K562 (cell line): Measurements from ENCODE around the gene GAK. TPM values are rescaled to one million over a fixed set of nuclear protein-coding genes. Genes with fewer than 3 reads are reported as not detected.

Experiments used
- ATAC-seq: fragments of 200-7000 bp; cut with Tn5 transposase; 3 replicates; pipeline ENCODE4 v1.9.1; 2020; ENCODE audit warnings: moderate library complexity
- BruUV-seq: library from RNA; stranded (reverse); fragments of 400-500 nt; replicated peaks from 2 replicates; lab custom pipeline; 2021; lab: Mats Ljungman, UMichigan
- CTCF ChIA-PET: fragments of 300-600 bp; formaldehyde crosslinking; extraction: SDS; loops from one replicate; lab custom pipeline; 2021; ENCODE audit warnings: low intra/inter-chr PET ratio; lab: Yijun Ruan, JAX
- POLR2A ChIA-PET: fragments of 300-600, 350-650 bp; sonication (Branson Sonifier 250); formaldehyde crosslinking; extraction: SDS; loops from one replicate; lab custom pipeline; 2021; ENCODE audit warnings: antibody characterized with exemption, inconsistent platforms; lab: Yijun Ruan, JAX
- DNase-seq, 4 experiments: peaks; one replicate each; pipeline versions ENCODE4 v3.0.0 to v3.0.0-alpha.2; 2011 to 2018; ENCODE audit warnings: low spot score in 3 of 4, mixed read lengths in 3 of 4; ENCODE audit errors: extremely low read depth in 1 of 4
- FAIRE-seq: peaks from 2 replicates; lab custom pipeline; 2011; peaks lifted over from hg19 to GRCh38; lab: Jason Lieb, UNC
- H2AFZ ChIP-seq: 2 replicates; pipeline ENCODE4 v1.6.0; 2011; ENCODE audit warnings: low read depth, low read length, control low read depth, inconsistent platforms
- H3K27ac ChIP-seq: fragments of 200-600 bp; 3 replicates; pipeline ENCODE4 v1.8.0; 2011; ENCODE audit warnings: low read depth, mild to moderate bottlenecking, control low read depth, inconsistent platforms, low read length, moderate library complexity, mixed read lengths; ENCODE audit errors: extremely low read depth
- H3K27me3 ChIP-seq, 2 experiments: fragments of 300-600 bp in 1 of 2; 2 replicates in 1 of 2; 3 replicates in 1 of 2; pipeline versions ENCODE4 v1.6.0 to v1.8.0; 2011; ENCODE audit warnings: inconsistent platforms in 2 of 2, low read length in 2 of 2, mild to moderate bottlenecking in 1 of 2, mixed read lengths in 1 of 2, moderate library complexity in 1 of 2; ENCODE audit not compliant: control insufficient read depth in 2 of 2, insufficient read depth in 2 of 2
- H3K36me3 ChIP-seq: fragments of 300-600 bp; 3 replicates; pipeline ENCODE4 v1.8.0; 2011; ENCODE audit warnings: mild to moderate bottlenecking, low read length, inconsistent platforms; ENCODE audit not compliant: control insufficient read depth, insufficient read depth
- H3K4me1 ChIP-seq, 2 experiments: fragments of 200-600 bp in 1 of 2; replicated peaks in 1 of 2; 2 replicates in 1 of 2; 3 replicates in 1 of 2; pipeline versions ENCODE4 v1.5.1 to v1.8.0; 2011; ENCODE audit warnings: inconsistent platforms in 2 of 2, low read length in 2 of 2, mild to moderate bottlenecking in 1 of 2, mixed read lengths in 1 of 2, moderate library complexity in 1 of 2; ENCODE audit not compliant: control insufficient read depth in 2 of 2, insufficient read depth in 2 of 2
- H3K4me2 ChIP-seq: 2 replicates; pipeline ENCODE4 v1.6.1; 2011; ENCODE audit warnings: low read length, control low read depth, inconsistent platforms, mixed read lengths; ENCODE audit not compliant: insufficient read depth
- H3K4me3 ChIP-seq: fragments of 200-600 bp; sonication (generic), shearing (Covaris generic); 2 replicates; pipeline ENCODE4 v1.5.1; 2016; ENCODE audit warnings: control low read depth, inconsistent platforms
- H3K79me2 ChIP-seq: fragments of 200-600 bp; 3 replicates; pipeline ENCODE4 v1.8.0; 2011; ENCODE audit warnings: low read length, inconsistent platforms; ENCODE audit not compliant: control insufficient read depth, insufficient read depth
- H3K9ac ChIP-seq, 2 experiments: 2 replicates each; pipeline versions ENCODE4 v1.6.0 to v1.6.1; 2011; ENCODE audit warnings: low read depth in 2 of 2, low read length in 2 of 2, control low read depth in 1 of 2, inconsistent platforms in 1 of 2, mild to moderate bottlenecking in 1 of 2, mixed read lengths in 1 of 2; ENCODE audit not compliant: insufficient read depth in 1 of 2
- H3K9me1 ChIP-seq: one replicate; pipeline ENCODE4 v1.6.0; 2011; ENCODE audit warnings: inconsistent platforms, mild to moderate bottlenecking, low read length, moderate library complexity; ENCODE audit not compliant: control insufficient read depth, insufficient read depth
- H3K9me3 ChIP-seq: replicated peaks from 2 replicates; pipeline ENCODE4 v1.5.1; 2011; ENCODE audit warnings: low read depth, low read length, inconsistent platforms; ENCODE audit not compliant: control insufficient read depth, insufficient read depth
- H4K20me1 ChIP-seq: replicated peaks from 2 replicates; pipeline ENCODE4 v1.6.1; 2011; ENCODE audit warnings: low read length, inconsistent platforms, mixed read lengths; ENCODE audit not compliant: control insufficient read depth, insufficient read depth
- CBX8 ChIP-seq: fragments of 200-600 bp; sonication (generic); IDR thresholded peaks from 2 replicates; pipeline ENCODE4 v1.6.1; 2012; ENCODE audit warnings: borderline replicate concordance, mixed run types, low read depth, mild to moderate bottlenecking, moderate library complexity, mixed read lengths, low read length, control low read depth, inconsistent platforms; ENCODE audit not compliant: poor library complexity, severe bottlenecking; ENCODE audit errors: extremely low read depth
- ELF4 ChIP-seq: fragments of 450-650 bp; formaldehyde crosslinking; IDR thresholded peaks from 2 replicates; pipeline ENCODE4 v1.4.0; 2022; ENCODE audit warnings: missing genetic modification characterization
- MCM3 ChIP-seq: fragments of 450-650 bp; IDR thresholded peaks from 2 replicates; pipeline ENCODE4 v1.6.1; 2016
- NELFE ChIP-seq: IDR thresholded peaks from 2 replicates; pipeline ENCODE4 v1.6.1; 2011; ENCODE audit warnings: mild to moderate bottlenecking; ENCODE audit not compliant: insufficient read depth, insufficient read length
- OTX1 ChIP-seq: fragments of 450-650 bp; formaldehyde crosslinking; IDR thresholded peaks from 2 replicates; pipeline ENCODE4 v1.4.0; 2022; ENCODE audit warnings: mild to moderate bottlenecking
- POLR2AphosphoS5 ChIP-seq: IDR thresholded peaks from 2 replicates; pipeline ENCODE4 v1.6.1; 2011; ENCODE audit warnings: mild to moderate bottlenecking, low read depth, low read length, moderate library complexity; ENCODE audit not compliant: control insufficient read depth, insufficient read depth
- SREBF2 ChIP-seq: sonication (generic); formaldehyde crosslinking; IDR thresholded peaks from 2 replicates; pipeline ENCODE4 v1.4.0; 2020; ENCODE audit warnings: mild to moderate bottlenecking, missing genetic modification reagents
- STAT5B ChIP-seq: fragments of 250-450 bp; sonication (Bioruptor Pico); IDR thresholded peaks from 2 replicates; pipeline ENCODE4 v1.8.0; 2021; ENCODE audit warnings: mild to moderate bottlenecking, inconsistent platforms
- THRAP3 ChIP-seq: fragments of 450-650 bp; IDR thresholded peaks from 2 replicates; pipeline ENCODE4 v1.6.1; 2016; ENCODE audit warnings: mild to moderate bottlenecking, inconsistent platforms, borderline replicate concordance
- ZBED1 ChIP-seq: IDR thresholded peaks from 2 replicates; pipeline ENCODE4 v1.6.1; 2014
- ZBTB1 ChIP-seq: sonication (generic); formaldehyde crosslinking; IDR thresholded peaks from 2 replicates; pipeline ENCODE4 v1.8.1; 2023; ENCODE audit warnings: missing genetic modification reagents, low read depth, mild to moderate bottlenecking, borderline replicate concordance
- WGBS: fragments of 100-300 bp; shearing (Covaris generic); methylation state at CpG from one replicate; pipeline ENCODE4 v1.1.6; 2016; ENCODE audit warnings: low coverage, mixed read lengths; ENCODE audit not compliant: insufficient coverage; ENCODE audit errors: missing lambda C conversion rate; 5-methylcytosine and 5-hydroxymethylcytosine counted together
- in situ Hi-C: fragments of 300-500 bp; cut with MboI; formaldehyde crosslinking; loops from 4 replicates; pipeline ENCODE4 v1.15.0; 2018; ENCODE audit warnings: inconsistent platforms, mixed read lengths
- intact Hi-C: fragments of 100-400 bp; cut with micrococcal nuclease; formaldehyde crosslinking; loops from 2 replicates; pipeline ENCODE4 v1.14.2; 2022
- polyA plus RNA-seq, 8 experiments: library from polyadenylated mRNA; depleted of rRNA in 4 of 8; stranded (reverse) in 5 of 8; unstranded in 3 of 8; fragments of >200 nt; fragmentation: Nextera tagmentation in 2 of 8; fragmentation: Illumina TruSeq in 1 of 8; extraction: Ambion mirVana in 2 of 8; extraction: Trizol in 1 of 8; gene quantifications; 2 replicates each; pipeline versions ENCODE4 v1.2.1 to v1.2.3, GENCODE V29; 2011 to 2014; ENCODE audit warnings: inconsistent platforms in 1 of 8, missing spikeins in 1 of 8
- total RNA-seq, 7 experiments: library from RNA; depleted of rRNA in 6 of 7; stranded (reverse); fragments of >200 nt in 6 of 7; fragmentation: Illumina TruSeq in 2 of 7; extraction: Trizol in 2 of 7; gene quantifications; 2 replicates each; pipeline versions ENCODE4 v1.2.1 to v1.2.3, GENCODE V29; 2011 to 2021; ENCODE audit warnings: low replicate concordance in 1 of 7
- TF ChIP-seq, protein P1 (sequence below): sonication (generic); formaldehyde crosslinking; IDR thresholded peaks from 2 replicates; pipeline ENCODE4 v1.8.1; 2023; ENCODE audit warnings: mild to moderate bottlenecking, missing genetic modification reagents
- TF ChIP-seq, protein P2 (sequence below): fragments of 450-650 bp; IDR thresholded peaks from 2 replicates; pipeline ENCODE4 v1.6.1; 2016; ENCODE audit warnings: low read depth, mild to moderate bottlenecking, moderate library complexity
- TF ChIP-seq, protein P3 (sequence below), 2 experiments: IDR thresholded peaks; 2 replicates each; pipeline ENCODE4 v1.6.1; 2011; ENCODE audit warnings: borderline replicate concordance in 1 of 2, control low read depth in 1 of 2, low read depth in 1 of 2, low read length in 1 of 2, mild to moderate bottlenecking in 1 of 2, mixed read lengths in 1 of 2, moderate library complexity in 1 of 2; ENCODE audit not compliant: insufficient read depth in 1 of 2, insufficient read length in 1 of 2, poor library complexity in 1 of 2, severe bottlenecking in 1 of 2; ENCODE audit errors: extremely low read depth in 1 of 2

The GAK gene
- total and polyA plus RNA-seq, 9 of the 15 experiments (the other 6 are each of a cell fraction or from before 2014, with no cell fraction given): 1.3 to 102 (median 16.2) TPM

DNA sequence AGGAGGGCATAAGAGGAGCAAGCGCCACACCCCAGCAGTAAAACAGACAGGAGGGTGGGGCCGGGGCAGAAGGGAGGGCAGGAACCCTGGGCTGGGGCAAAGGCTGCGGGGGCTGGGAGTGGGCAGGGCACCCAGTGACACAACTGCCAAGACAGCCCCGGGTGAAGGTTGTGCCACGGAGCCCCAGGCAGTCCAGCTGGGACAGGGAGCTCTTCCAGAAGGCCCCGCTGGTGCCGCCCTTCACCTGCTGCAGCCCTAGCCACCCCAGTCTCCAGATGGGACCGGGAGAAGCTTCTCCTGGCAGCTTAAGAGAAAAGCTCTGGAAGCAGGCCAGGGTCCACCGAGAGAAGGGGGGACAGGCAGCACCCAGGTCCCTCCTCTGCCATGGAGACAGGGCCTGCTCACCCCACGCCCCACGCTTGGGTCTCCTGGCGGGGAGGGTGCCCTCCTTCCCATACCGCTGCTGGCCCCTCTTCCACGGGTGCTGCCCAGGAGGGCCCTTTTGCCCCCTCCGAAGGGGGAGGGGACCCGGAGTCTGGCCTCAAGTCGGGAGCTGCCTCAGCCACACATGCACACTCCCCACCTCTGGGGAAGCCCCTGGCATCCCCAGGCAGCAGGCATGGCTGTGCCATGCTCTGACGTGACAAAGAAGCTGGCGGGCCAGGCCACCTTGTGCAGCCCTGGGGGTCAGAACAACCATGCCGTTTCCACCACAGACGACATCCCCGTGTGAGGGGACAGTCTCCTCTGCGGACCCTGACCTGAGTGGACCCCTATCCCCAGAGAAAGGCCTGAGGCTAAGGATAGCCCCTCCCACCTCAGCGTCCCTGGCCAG is 39.8 kb upstream of the GAK start:
- peak overlapping the region in 1 of 2 experiments; percentile 95; a peak in 2 of 4 replicates for H3K9ac ChIP-seq
- no peaks in the 10 kb centered on the region; the same call in 1 of the 2 replicates for H4K20me1 ChIP-seq
- intact Hi-C loops: loop anchor here (2.0 kb wide), 1 partner anchor 41 kb away; no protein-coding TSS in a partner anchor
- in situ Hi-C loops: no loop called here
- H3K79me2 ChIP-seq: peaks cover 10% of the 10 kb centered on the region; the same call in 2 of the 3 replicates
- no peak overlapping the region; the same call in 1 of the 2 replicates for H3K4me2 ChIP-seq
- FAIRE-seq: no peak
- no peaks in the 10 kb centered on the region for H3K9me3 ChIP-seq
- H3K36me3 ChIP-seq: peaks cover 3% of the 10 kb centered on the region; the same call in 1 of the 3 replicates
- DNase-seq: no peak
- no peaks in the 10 kb centered on the region for H3K27me3 ChIP-seq
- ATAC-seq: no peak
- BruUV-seq: no TSS peak
- peak overlapping the region; percentile 79; the same call in 1 of the 2 replicates for H3K4me3 ChIP-seq
- no peak overlapping the region for H3K27ac ChIP-seq
- CTCF ChIA-PET: no interaction called here
- POLR2A ChIA-PET: no interaction called here
- WGBS: 80% methylated on average over 6 of the region's 24 CpGs
- H3K4me1 ChIP-seq: peaks cover 0 to 64% of the 10 kb centered on the region in 2 experiments; a peak in 4 of 5 replicates
- H2AFZ ChIP-seq: no peak overlapping the region
- no peak for TF ChIP-seq OTX1 (CRISPR knock-in tag)
- TF ChIP-seq POLR2AphosphoS5: no peak
- no peak for TF ChIP-seq ZBTB1 (CRISPR knock-in tag)
- TF ChIP-seq NELFE: no peak
- no peak for TF ChIP-seq ELF4 (CRISPR knock-in tag)
- TF ChIP-seq THRAP3: no peak
- TF ChIP-seq CBX8: no peak
- TF ChIP-seq, protein P1, sequence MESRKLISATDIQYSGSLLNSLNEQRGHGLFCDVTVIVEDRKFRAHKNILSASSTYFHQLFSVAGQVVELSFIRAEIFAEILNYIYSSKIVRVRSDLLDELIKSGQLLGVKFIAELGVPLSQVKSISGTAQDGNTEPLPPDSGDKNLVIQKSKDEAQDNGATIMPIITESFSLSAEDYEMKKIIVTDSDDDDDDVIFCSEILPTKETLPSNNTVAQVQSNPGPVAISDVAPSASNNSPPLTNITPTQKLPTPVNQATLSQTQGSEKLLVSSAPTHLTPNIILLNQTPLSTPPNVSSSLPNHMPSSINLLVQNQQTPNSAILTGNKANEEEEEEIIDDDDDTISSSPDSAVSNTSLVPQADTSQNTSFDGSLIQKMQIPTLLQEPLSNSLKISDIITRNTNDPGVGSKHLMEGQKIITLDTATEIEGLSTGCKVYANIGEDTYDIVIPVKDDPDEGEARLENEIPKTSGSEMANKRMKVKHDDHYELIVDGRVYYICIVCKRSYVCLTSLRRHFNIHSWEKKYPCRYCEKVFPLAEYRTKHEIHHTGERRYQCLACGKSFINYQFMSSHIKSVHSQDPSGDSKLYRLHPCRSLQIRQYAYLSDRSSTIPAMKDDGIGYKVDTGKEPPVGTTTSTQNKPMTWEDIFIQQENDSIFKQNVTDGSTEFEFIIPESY (CRISPR knock-in tag): no peak
- TF ChIP-seq, protein P2, sequence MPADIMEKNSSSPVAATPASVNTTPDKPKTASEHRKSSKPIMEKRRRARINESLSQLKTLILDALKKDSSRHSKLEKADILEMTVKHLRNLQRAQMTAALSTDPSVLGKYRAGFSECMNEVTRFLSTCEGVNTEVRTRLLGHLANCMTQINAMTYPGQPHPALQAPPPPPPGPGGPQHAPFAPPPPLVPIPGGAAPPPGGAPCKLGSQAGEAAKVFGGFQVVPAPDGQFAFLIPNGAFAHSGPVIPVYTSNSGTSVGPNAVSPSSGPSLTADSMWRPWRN: no peak
- TF ChIP-seq SREBF2 (CRISPR knock-in tag): no peak
- no peak for TF ChIP-seq STAT5B
- TF ChIP-seq ZBED1: no peak
- TF ChIP-seq, protein P3, sequence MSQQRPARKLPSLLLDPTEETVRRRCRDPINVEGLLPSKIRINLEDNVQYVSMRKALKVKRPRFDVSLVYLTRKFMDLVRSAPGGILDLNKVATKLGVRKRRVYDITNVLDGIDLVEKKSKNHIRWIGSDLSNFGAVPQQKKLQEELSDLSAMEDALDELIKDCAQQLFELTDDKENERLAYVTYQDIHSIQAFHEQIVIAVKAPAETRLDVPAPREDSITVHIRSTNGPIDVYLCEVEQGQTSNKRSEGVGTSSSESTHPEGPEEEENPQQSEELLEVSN (IDR thresholded peaks at IDR 0.05; ENCODE audit: borderline replicate concordance in 1 of 2, extremely low read depth in 1 of 2, insufficient read depth in 1 of 2, insufficient read length in 1 of 2, low read depth in 1 of 2, low read length in 1 of 2, poor library complexity in 1 of 2, severe bottlenecking in 1 of 2): no peak
- no peak for TF ChIP-seq MCM3
- no peaks in the 10 kb centered on the region for H3K9me1 ChIP-seq
